Fibroblast of lung (primary cell): ENCODE data around the gene DLGAP4.

Experiments used
- EZH2 ChIP-seq: IDR thresholded peaks from 2 replicates; pipeline ENCODE4 v1.5.1; 2012; ENCODE audit warnings: low read length, control low read depth, mild to moderate bottlenecking; ENCODE audit errors: missing control alignments
- TF ChIP-seq, protein P1 (sequence below), 2 donors: IDR thresholded peaks in 1 of 2; conservative IDR thresholded peaks in 1 of 2; 1 replicate in 1 of 2; 2 replicates in 1 of 2; pipeline ENCODE4 v1.5.1; 2011 to 2012; ENCODE audit warnings: low read length in 2 of 2, control low read depth in 1 of 2, inconsistent platforms in 1 of 2, low read depth in 1 of 2, mild to moderate bottlenecking in 1 of 2

DNA sequence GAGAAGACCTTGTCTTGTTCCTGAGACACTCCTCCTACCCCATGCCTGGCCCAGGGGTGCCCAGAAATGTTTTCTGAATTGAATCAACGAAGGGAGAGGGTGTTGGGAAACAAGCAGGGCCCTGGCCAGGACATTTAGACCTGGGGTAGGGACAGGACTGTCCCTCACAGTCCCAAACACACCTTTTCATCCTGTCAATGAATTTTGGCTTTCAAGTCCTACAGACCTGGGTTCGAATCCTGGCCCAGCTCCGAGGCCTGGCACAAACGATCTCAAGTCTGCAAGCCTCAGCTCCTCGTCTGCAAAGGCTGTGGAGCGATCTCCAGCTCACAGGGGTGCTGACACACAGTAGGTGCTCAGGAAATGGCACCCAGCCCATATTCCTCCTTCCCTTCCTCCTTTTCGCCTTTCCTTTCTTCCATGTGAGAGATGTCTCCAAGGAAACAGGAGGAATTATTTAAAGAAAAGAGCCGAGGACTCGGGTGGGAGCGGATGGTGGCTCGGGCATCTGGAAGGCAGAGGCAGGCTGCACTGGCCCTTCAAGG, 7.3 kb upstream of the DLGAP4 start:
- TF ChIP-seq, protein P1, sequence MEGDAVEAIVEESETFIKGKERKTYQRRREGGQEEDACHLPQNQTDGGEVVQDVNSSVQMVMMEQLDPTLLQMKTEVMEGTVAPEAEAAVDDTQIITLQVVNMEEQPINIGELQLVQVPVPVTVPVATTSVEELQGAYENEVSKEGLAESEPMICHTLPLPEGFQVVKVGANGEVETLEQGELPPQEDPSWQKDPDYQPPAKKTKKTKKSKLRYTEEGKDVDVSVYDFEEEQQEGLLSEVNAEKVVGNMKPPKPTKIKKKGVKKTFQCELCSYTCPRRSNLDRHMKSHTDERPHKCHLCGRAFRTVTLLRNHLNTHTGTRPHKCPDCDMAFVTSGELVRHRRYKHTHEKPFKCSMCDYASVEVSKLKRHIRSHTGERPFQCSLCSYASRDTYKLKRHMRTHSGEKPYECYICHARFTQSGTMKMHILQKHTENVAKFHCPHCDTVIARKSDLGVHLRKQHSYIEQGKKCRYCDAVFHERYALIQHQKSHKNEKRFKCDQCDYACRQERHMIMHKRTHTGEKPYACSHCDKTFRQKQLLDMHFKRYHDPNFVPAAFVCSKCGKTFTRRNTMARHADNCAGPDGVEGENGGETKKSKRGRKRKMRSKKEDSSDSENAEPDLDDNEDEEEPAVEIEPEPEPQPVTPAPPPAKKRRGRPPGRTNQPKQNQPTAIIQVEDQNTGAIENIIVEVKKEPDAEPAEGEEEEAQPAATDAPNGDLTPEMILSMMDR (conservative IDR thresholded peaks at IDR 0.05 in 1 of 2, IDR thresholded peaks at IDR 0.05 in 1 of 2; ENCODE audit: low read depth in 1 of 2, low read length in 2 of 2): no peak
- TF ChIP-seq EZH2: no peak
